Spleen (tissue), 7 donors: ENCODE data around the gene SGK2.

Experiments
- POLR2A ChIP-seq, 3 donors: fragments of 450-650 bp; IDR thresholded peaks; one replicate each; pipeline ENCODE4 v1.5.1; 2017; ENCODE audit warnings: antibody characterized with exemption in 3 of 3, mild to moderate bottlenecking in 1 of 3
- TF ChIP-seq, protein P1 (sequence below), 11 experiments: fragments of 200-600 bp in 7 of 11; fragments of 450-650 bp in 4 of 11; sonication (generic) in 4 of 11; IDR thresholded peaks in 8 of 11; conservative IDR thresholded peaks in 3 of 11; 1 replicate in 7 of 11; 2 replicates in 4 of 11; pipeline versions ENCODE4 v1.4.0 to v1.8.0; 2016 to 2021; ENCODE audit warnings: antibody characterized with exemption in 11 of 11, inconsistent platforms in 4 of 11, mild to moderate bottlenecking in 1 of 11
- donor health status: DM: no; HTN: no; CAD: no; lungs with moderate emphysema.
- donor health status: DM: no; HTN: no; CAD: no.
- donor health status: DM: no; HTN: no; CAD: no.

DNA sequence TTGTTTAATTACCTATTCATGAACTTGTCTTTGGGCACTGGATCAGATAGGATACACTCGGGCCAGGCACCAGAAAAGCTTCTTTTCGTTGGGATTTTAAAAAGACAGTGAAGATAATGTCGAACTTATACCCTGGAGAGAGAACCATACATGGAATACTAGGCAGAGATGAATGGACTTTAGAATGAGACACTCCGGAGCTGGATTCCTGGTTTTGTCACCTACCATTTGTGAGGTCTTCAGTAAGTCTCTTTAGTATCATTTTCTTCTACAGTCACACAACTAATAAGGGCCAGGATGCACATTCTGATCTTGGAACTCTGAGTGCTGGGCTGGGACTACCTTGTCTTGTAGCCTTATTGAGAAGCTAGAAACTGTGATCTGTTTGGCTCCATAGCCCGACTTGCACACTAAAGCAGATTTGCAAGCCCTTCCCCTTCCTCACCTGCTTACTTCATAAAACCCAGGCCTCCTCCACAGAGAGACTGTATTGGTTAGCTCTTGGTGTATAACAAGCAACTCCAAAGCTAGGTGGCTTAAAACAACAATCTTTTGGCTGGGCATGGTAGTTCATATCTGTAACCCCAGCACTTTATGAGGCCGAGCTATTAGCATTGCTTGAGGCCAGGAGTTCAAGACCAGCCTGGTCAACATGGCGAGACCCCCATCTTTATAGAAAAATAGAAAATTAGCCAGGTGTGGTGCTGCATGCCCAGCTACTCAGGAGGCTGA, 24.5 kb downstream of the SGK2 start:
- TF ChIP-seq, protein P1, sequence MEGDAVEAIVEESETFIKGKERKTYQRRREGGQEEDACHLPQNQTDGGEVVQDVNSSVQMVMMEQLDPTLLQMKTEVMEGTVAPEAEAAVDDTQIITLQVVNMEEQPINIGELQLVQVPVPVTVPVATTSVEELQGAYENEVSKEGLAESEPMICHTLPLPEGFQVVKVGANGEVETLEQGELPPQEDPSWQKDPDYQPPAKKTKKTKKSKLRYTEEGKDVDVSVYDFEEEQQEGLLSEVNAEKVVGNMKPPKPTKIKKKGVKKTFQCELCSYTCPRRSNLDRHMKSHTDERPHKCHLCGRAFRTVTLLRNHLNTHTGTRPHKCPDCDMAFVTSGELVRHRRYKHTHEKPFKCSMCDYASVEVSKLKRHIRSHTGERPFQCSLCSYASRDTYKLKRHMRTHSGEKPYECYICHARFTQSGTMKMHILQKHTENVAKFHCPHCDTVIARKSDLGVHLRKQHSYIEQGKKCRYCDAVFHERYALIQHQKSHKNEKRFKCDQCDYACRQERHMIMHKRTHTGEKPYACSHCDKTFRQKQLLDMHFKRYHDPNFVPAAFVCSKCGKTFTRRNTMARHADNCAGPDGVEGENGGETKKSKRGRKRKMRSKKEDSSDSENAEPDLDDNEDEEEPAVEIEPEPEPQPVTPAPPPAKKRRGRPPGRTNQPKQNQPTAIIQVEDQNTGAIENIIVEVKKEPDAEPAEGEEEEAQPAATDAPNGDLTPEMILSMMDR (IDR thresholded peaks at IDR 0.05 in 8 of 11, conservative IDR thresholded peaks at IDR 0.05 in 3 of 11) = no peak
- no peak for TF ChIP-seq POLR2A (IDR thresholded peaks at IDR 0.05)
